ENCODE measurements around the gene AP1S1. TPM values are rescaled to one million over a fixed set of nuclear protein-coding genes. Genes with fewer than 3 reads are reported as not detected.

Gene AP1S1
- total and polyA plus RNA-seq, 9 of the 15 experiments (the other 6 are each of a cell fraction or from before 2014, with no cell fraction given), result 4.4 to 149 (median 89.4) TPM

GRCh38 chr7:101156866-101157589, 2.8 kb downstream of the AP1S1 start (continued):
- 0 out of 2 replicates have a peak, but pooled peaks have one; percentile 12 for TF ChIP-seq ZBTB40 (IDR thresholded peaks at IDR 0.05)
- no peak for TF ChIP-seq ZBTB40 (CRISPR knock-in tag; IDR thresholded peaks at IDR 0.05)
- no peak for TF ChIP-seq POLR3G (IDR thresholded peaks at IDR 0.05; ENCODE audit: extremely low read depth, insufficient read length, insufficient replicate concordance)
- no peak for TF ChIP-seq HES1 (IDR thresholded peaks at IDR 0.05; ENCODE audit: low read depth)
- no peak for TF ChIP-seq SMAD1 (IDR thresholded peaks at IDR 0.05; ENCODE audit: low read depth, low read length, partially characterized antibody)
- TF ChIP-seq SMARCC2 (IDR thresholded peaks at IDR 0.05; ENCODE audit: low read depth), result no peak
- TF ChIP-seq EGR1 (conservative IDR thresholded peaks at IDR 0.05), result no peak
- peak; percentile 98 for TF ChIP-seq ZNF316 (IDR thresholded peaks at IDR 0.05)
- TF ChIP-seq ZNF518B (CRISPR knock-in tag; IDR thresholded peaks at IDR 0.05), result no peak
- TF ChIP-seq NR2C2 (CRISPR knock-in tag; IDR thresholded peaks at IDR 0.05), result no peak
- TF ChIP-seq NR2C2 (tag; IDR thresholded peaks at IDR 0.05), result peak; percentile 15; the same call in 1 of the 2 replicates
- no peak for TF ChIP-seq SREBF1 (IDR thresholded peaks at IDR 0.05; ENCODE audit: borderline replicate concordance, low read depth, low read length)
- no peak for TF ChIP-seq CHD2 (IDR thresholded peaks at IDR 0.05; ENCODE audit: low read depth, low read length)
- no peak for TF ChIP-seq ZNF146 (CRISPR knock-in tag; IDR thresholded peaks at IDR 0.05; ENCODE audit: unreplicated experiment)
